HL-60 (cell line): ENCODE results near the gene PSMD11.

Experiments used
- GABPA ChIP-seq: IDR thresholded peaks from 2 replicates; pipeline ENCODE4 v1.6.1; 2012; ENCODE audit warnings: low read depth
- POLR2AphosphoS5 ChIP-seq: IDR thresholded peaks from 2 replicates; pipeline ENCODE4 v1.6.1; 2012; ENCODE audit warnings: low read depth

- no peak for TF ChIP-seq POLR2AphosphoS5
- TF ChIP-seq GABPA, result no peak
Observed at GRCh38 chr17:32514606-32515005, 70.3 kb downstream of the PSMD11 start.
